Liver (tissue), 9 donors: ENCODE data around the gene CCDC158. TPM values are rescaled to one million over a fixed set of nuclear protein-coding genes. Genes with fewer than 3 reads are reported as not detected.
"Not testable (repeated sequence)": the region's sequence is repeated elsewhere in the genome, so short reads cannot be mapped to it uniquely, and the experiment has no call there.

Source experiments
- DNase-seq: peaks from one replicate; pipeline ENCODE4 v3.0.0-alpha.2; 2017; ENCODE audit warnings: low spot score
- H3K27ac ChIP-seq, 2 donors: one replicate each; pipeline ENCODE4 v1.7.0; 2013; ENCODE audit warnings: inconsistent platforms in 2 of 2, low read length in 2 of 2, control low read depth in 1 of 2, low read depth in 1 of 2, mild to moderate bottlenecking in 1 of 2
- H3K27me3 ChIP-seq, 4 donors: one replicate each; pipeline versions ENCODE4 v1.6.1 to v1.7.0; 2013; ENCODE audit warnings: low read length in 3 of 4, inconsistent platforms in 1 of 4, mild to moderate bottlenecking in 1 of 4, moderate library complexity in 1 of 4; ENCODE audit not compliant: control insufficient read depth in 4 of 4, insufficient read depth in 4 of 4
- H3K36me3 ChIP-seq, 4 donors: one replicate each; pipeline versions ENCODE4 v1.6.1 to v1.7.0; 2013; ENCODE audit warnings: low read length in 3 of 4, mild to moderate bottlenecking in 3 of 4, low read depth in 1 of 4, moderate library complexity in 1 of 4; ENCODE audit not compliant: control insufficient read depth in 4 of 4, insufficient read depth in 3 of 4
- H3K4me1 ChIP-seq, 4 donors: one replicate each; pipeline versions ENCODE4 v1.6.1 to v1.7.0; 2013; ENCODE audit warnings: low read length in 3 of 4, mild to moderate bottlenecking in 3 of 4, moderate library complexity in 1 of 4; ENCODE audit not compliant: control insufficient read depth in 4 of 4, insufficient read depth in 4 of 4
- H3K4me3 ChIP-seq, 3 donors: one replicate each; pipeline versions ENCODE4 v1.6.1 to v1.7.0; 2013; ENCODE audit warnings: low read length in 3 of 3, control low read depth in 1 of 3, low read depth in 1 of 3, mild to moderate bottlenecking in 1 of 3
- H3K9ac ChIP-seq, 2 donors: one replicate each; pipeline ENCODE4 v1.7.0; 2013; ENCODE audit warnings: low read length in 2 of 2, mild to moderate bottlenecking in 2 of 2, moderate library complexity in 2 of 2, control low read depth in 1 of 2, low read depth in 1 of 2
- H3K9me3 ChIP-seq, 4 donors: one replicate each; pipeline versions ENCODE4 v1.6.1 to v1.7.0; 2013; ENCODE audit warnings: low read length in 3 of 4; ENCODE audit not compliant: control insufficient read depth in 4 of 4
- EGR1 ChIP-seq, 2 donors: IDR thresholded peaks; 2 replicates each; pipeline ENCODE4 v1.6.1; 2016 to 2018; ENCODE audit warnings: antibody characterized with exemption in 2 of 2, low read depth in 2 of 2
- FOXA1 ChIP-seq: IDR thresholded peaks from 2 replicates; pipeline ENCODE4 v1.6.1; 2016; ENCODE audit warnings: antibody characterized with exemption
- FOXA2 ChIP-seq: IDR thresholded peaks from 2 replicates; pipeline ENCODE4 v1.6.1; 2016; ENCODE audit warnings: antibody characterized with exemption
- GABPA ChIP-seq, 2 donors: IDR thresholded peaks in 1 of 2; conservative IDR thresholded peaks in 1 of 2; 2 replicates each; pipeline ENCODE4 v1.6.1; 2016; ENCODE audit warnings: antibody characterized with exemption in 2 of 2, mild to moderate bottlenecking in 1 of 2, moderate library complexity in 1 of 2
- HNF4A ChIP-seq, 2 donors: conservative IDR thresholded peaks; 2 replicates each; pipeline ENCODE4 v1.6.1; 2016; ENCODE audit warnings: antibody characterized with exemption in 2 of 2, mild to moderate bottlenecking in 2 of 2
- HNF4G ChIP-seq: IDR thresholded peaks from 2 replicates; pipeline ENCODE4 v1.6.1; 2016; ENCODE audit warnings: antibody characterized with exemption
- JUND ChIP-seq, 2 donors: IDR thresholded peaks; 2 replicates each; pipeline ENCODE4 v1.6.1; 2016; ENCODE audit warnings: antibody characterized with exemption in 2 of 2
- NR2F2 ChIP-seq: IDR thresholded peaks from 2 replicates; pipeline ENCODE4 v1.6.1; 2016; ENCODE audit warnings: antibody characterized with exemption
- RAD21 ChIP-seq, 2 donors: IDR thresholded peaks; 2 replicates each; pipeline ENCODE4 v1.6.1; 2016; ENCODE audit warnings: antibody characterized with exemption in 2 of 2, mild to moderate bottlenecking in 2 of 2
- REST ChIP-seq: IDR thresholded peaks from 2 replicates; pipeline ENCODE4 v1.6.1; 2016; ENCODE audit warnings: antibody characterized with exemption, mild to moderate bottlenecking
- RXRA ChIP-seq, 2 donors: IDR thresholded peaks; 2 replicates each; pipeline ENCODE4 v1.6.1; 2017 to 2018; ENCODE audit warnings: antibody characterized with exemption in 2 of 2, mild to moderate bottlenecking in 1 of 2
- SP1 ChIP-seq: IDR thresholded peaks from 2 replicates; pipeline ENCODE4 v1.6.1; 2018; ENCODE audit warnings: antibody characterized with exemption, mild to moderate bottlenecking
- TAF1 ChIP-seq: conservative IDR thresholded peaks from 2 replicates; pipeline ENCODE4 v1.6.1; 2016; ENCODE audit warnings: antibody characterized with exemption, mild to moderate bottlenecking
- YY1 ChIP-seq: IDR thresholded peaks from 2 replicates; pipeline ENCODE4 v1.6.1; 2016; ENCODE audit warnings: antibody characterized with exemption, mild to moderate bottlenecking
- ZBTB33 ChIP-seq: IDR thresholded peaks from 2 replicates; pipeline ENCODE4 v1.6.1; 2016; ENCODE audit warnings: antibody characterized with exemption
- WGBS: extraction: QIAGEN DNeasy Blood & Tissue Kit; methylation state at CpG from one replicate; pipeline ENCODE4 v1.1.7; 2013; 5-methylcytosine and 5-hydroxymethylcytosine counted together
- polyA plus RNA-seq, 2 donors: library from polyadenylated mRNA; stranded (reverse) in 1 of 2; unstranded in 1 of 2; fragments of 200-250 nt in 1 of 2; fragments of >200 nt in 1 of 2; fragmentation: Nextera tagmentation in 1 of 2; extraction: Ambion mirVana in 1 of 2; gene quantifications; one replicate each; pipeline versions ENCODE4 v1.2.1 to v1.2.3, GENCODE V29; 2013 to 2015
- total RNA-seq, 2 donors: library from RNA; depleted of rRNA; stranded (reverse); fragments of >200 nt; gene quantifications; one replicate each; pipeline ENCODE4 v1.2.3, GENCODE V29; 2014
- TF ChIP-seq, protein P1 (sequence below): fragments of 150-350 bp; IDR thresholded peaks from 2 replicates; pipeline ENCODE4 v1.5.1; 2017; ENCODE audit warnings: improper control_type of control experiment, low read depth, low read length; ENCODE audit not compliant: missing input control
- TF ChIP-seq, protein P2 (sequence below): IDR thresholded peaks from 2 replicates; pipeline ENCODE4 v1.6.1; 2016; ENCODE audit warnings: antibody characterized with exemption
- TF ChIP-seq, protein P3 (sequence below): IDR thresholded peaks from 2 replicates; pipeline ENCODE4 v1.6.1; 2016; ENCODE audit warnings: antibody characterized with exemption
- donor health status: healthy.
- donor health status: healthy.
- donor health status: healthy.
- donor health status: healthy.
- donor health status: healthy.

Gene CCDC158
- total and polyA plus RNA-seq, 4 donors = 0.28 to 4.0 (median 1.1) TPM

GRCh38 chr4:76429636-76430035 lies 8.7 kb upstream of the CCDC158 start:
- Histone ChIP-seq H3K4me1 (peaks cover 0 to 3% (median 0%) of the 10 kb centered on the region in 4 donors), H3K9ac (no peak overlapping the region), H3K36me3 (no peaks in the 10 kb centered on the region), H3K27ac (no peak overlapping the region), H3K9me3 (no peaks in the 10 kb centered on the region), H3K27me3 (no peaks in the 10 kb centered on the region), H3K4me3 (no peak overlapping the region)
- no peak for TF ChIP-seq TAF1
- WGBS = 100% methylated on average over 1 of the region's 1 CpG
- no peak for DNase-seq

GRCh38 chr4:76426272-76426671 lies 5.3 kb upstream of the CCDC158 start:
- Histone ChIP-seq H3K9ac (no peak overlapping the region), H3K9me3 (no peaks in the 10 kb centered on the region), H3K27ac (no peak overlapping the region), H3K27me3 (no peaks in the 10 kb centered on the region), H3K36me3 (no peaks in the 10 kb centered on the region), H3K4me3 (no peak overlapping the region), H3K4me1 (peaks cover 0 to 3% (median under 1%) of the 10 kb centered on the region in 4 donors)
- WGBS = 89% methylated on average over 2 of the region's 2 CpGs
- no peak for TF ChIP-seq FOXA1
- no peak for TF ChIP-seq EGR1 (IDR thresholded peaks at IDR 0.05; ENCODE audit: low read depth in 2 of 2)
- TF ChIP-seq SP1 = no peak
- TF ChIP-seq HNF4A (conservative IDR thresholded peaks at IDR 0.05) = no peak
- no peak for TF ChIP-seq YY1
- no peak for TF ChIP-seq REST
- no peak for TF ChIP-seq RAD21 (IDR thresholded peaks at IDR 0.05)
- TF ChIP-seq NR2F2 = no peak
- TF ChIP-seq, protein P1, sequence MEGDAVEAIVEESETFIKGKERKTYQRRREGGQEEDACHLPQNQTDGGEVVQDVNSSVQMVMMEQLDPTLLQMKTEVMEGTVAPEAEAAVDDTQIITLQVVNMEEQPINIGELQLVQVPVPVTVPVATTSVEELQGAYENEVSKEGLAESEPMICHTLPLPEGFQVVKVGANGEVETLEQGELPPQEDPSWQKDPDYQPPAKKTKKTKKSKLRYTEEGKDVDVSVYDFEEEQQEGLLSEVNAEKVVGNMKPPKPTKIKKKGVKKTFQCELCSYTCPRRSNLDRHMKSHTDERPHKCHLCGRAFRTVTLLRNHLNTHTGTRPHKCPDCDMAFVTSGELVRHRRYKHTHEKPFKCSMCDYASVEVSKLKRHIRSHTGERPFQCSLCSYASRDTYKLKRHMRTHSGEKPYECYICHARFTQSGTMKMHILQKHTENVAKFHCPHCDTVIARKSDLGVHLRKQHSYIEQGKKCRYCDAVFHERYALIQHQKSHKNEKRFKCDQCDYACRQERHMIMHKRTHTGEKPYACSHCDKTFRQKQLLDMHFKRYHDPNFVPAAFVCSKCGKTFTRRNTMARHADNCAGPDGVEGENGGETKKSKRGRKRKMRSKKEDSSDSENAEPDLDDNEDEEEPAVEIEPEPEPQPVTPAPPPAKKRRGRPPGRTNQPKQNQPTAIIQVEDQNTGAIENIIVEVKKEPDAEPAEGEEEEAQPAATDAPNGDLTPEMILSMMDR = no peak
- TF ChIP-seq ZBTB33 = no peak
- TF ChIP-seq, protein P2, sequence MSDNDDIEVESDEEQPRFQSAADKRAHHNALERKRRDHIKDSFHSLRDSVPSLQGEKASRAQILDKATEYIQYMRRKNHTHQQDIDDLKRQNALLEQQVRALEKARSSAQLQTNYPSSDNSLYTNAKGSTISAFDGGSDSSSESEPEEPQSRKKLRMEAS = no peak
- TF ChIP-seq, protein P3, sequence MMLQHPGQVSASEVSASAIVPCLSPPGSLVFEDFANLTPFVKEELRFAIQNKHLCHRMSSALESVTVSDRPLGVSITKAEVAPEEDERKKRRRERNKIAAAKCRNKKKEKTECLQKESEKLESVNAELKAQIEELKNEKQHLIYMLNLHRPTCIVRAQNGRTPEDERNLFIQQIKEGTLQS = no peak
- TF ChIP-seq TAF1 = no peak
- no peak for TF ChIP-seq HNF4G
- TF ChIP-seq JUND (IDR thresholded peaks at IDR 0.05) = no peak
- no peak for TF ChIP-seq RXRA (IDR thresholded peaks at IDR 0.05)
- TF ChIP-seq GABPA (IDR thresholded peaks at IDR 0.05 in 1 of 2, conservative IDR thresholded peaks at IDR 0.05 in 1 of 2) = no peak
- TF ChIP-seq FOXA2 = no peak
- no peak for DNase-seq

- not testable (repeated sequence) for H3K36me3 ChIP-seq, DNase-seq, H3K4me3 ChIP-seq, H3K9ac ChIP-seq, H3K27me3 ChIP-seq, H3K27ac ChIP-seq, H3K4me1 ChIP-seq, H3K9me3 ChIP-seq
- WGBS = 94% methylated on average over 24 of the region's 27 CpGs
Observed at GRCh38 chr4:76423159-76423558, 2.2 kb upstream of the CCDC158 start.
